GM18520 (cell line): Measurements from ENCODE around the gene SDK2.

Source experiments
- ATAC-seq: cut with Tn5 transposase; IDR thresholded peaks from one replicate; pipeline ENCODE4 v1.9.1; 2021; ENCODE audit not compliant: unreplicated experiment

Gene SDK2

GRCh38 chr17:73519011-73519410 is 125.2 kb downstream of the SDK2 start:
- no peak for ATAC-seq

DNA sequence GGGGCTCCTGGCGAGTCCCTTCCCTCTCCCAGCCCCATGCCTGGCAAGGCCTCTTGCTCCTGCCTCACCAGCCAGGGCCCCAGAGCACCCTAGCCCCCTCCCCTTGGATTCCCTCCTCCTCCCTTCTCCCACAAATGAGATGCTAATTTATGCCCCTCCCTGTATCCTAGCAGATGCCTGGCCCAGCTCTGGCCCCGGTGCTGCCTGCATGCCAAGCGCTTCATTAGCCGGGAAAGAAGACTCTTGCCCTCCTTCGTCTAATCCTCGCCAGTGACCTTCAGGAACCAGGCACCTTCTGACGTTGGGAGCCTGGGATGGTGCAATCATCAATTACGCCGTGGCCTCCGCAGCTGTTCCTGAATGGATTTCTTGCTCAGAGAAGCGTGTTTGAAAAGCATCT is 127.8 kb downstream of the SDK2 start:
- ATAC-seq: no peak

DNA sequence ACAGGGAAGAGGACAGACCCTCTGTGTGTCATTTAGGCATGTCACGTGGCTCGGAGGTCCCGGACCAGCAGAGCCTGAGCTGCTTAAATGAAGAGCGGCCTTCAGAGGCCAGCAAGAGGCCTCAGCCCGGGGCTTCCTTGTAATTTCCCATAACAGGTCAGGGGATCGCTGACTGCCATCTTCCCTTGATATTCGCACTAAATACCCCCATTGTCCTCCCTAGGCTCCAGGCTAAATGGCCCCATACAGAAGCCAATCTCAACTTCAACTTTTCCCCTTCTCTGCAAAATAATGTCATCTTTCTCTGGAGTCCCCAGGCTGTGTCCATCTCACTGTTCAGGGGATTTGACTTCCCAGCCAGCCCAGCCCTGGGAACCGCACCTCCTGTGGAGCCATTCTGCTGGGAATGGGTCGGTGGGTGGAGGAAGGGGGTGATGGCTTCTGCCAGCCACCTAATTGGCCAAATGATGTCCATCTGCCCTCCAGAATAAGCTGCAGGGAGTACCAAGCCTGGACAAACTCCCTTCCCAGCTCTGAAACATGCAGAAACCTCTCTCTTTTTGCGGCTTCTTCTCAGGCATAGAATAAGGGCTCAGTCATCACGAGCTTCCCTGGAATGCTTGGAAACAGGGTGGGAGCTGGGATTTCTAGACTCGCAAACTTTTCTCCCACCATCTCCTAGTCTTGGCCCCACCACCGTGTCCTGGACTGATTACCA is 129.9 kb downstream of the SDK2 start:
- no peak for ATAC-seq

GRCh38 chr17:73513426-73513825 is 130.8 kb downstream of the SDK2 start:
- ATAC-seq: no peak

- ATAC-seq: no peak
Observed at GRCh38 chr17:73511719-73512115, 132.5 kb downstream of the SDK2 start.

DNA sequence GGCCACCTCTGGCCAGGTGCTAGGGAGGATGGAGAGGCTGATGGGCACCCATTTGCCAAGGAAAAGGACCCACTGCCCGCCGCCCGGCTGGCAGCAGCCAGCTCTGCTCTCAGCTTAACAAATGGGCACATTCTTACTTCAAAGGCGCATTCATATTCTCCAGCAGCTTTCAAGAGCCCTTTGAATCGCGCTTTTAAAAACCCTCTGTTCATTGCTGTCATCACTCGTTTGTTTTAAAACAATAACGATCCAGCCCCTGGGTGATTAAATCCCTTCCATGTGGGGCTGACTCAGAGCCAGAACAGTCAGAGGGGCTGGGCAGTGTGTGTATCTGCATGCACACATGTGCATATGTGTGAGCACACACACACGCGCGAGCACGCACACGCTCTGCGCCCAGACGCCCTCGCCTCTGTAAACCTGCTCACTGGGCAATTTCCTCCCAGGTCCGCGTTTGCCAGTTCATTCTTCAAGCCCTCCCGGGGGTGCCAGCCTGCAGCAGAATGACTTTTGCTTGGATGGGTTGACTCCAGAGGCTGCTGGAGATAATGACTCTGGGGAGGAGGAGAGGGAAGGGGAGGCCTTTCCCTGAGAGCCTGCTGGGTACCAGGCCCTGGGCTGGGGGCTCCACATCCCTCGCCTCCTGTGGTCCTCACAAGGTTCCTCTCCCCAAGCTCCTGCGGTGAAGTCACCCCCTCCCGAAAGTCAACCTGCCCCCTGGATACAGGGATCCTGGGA is 133.1 kb downstream of the SDK2 start:
- ATAC-seq: no peak

- ATAC-seq: no peak
Observed at GRCh38 chr17:73508931-73509605, 135.2 kb downstream of the SDK2 start.

- ATAC-seq: no peak
Observed at GRCh38 chr17:73508057-73508930, 136.0 kb downstream of the SDK2 start.

GRCh38 chr17:73506470-73507435 is 137.5 kb downstream of the SDK2 start:
- ATAC-seq: no peak

DNA sequence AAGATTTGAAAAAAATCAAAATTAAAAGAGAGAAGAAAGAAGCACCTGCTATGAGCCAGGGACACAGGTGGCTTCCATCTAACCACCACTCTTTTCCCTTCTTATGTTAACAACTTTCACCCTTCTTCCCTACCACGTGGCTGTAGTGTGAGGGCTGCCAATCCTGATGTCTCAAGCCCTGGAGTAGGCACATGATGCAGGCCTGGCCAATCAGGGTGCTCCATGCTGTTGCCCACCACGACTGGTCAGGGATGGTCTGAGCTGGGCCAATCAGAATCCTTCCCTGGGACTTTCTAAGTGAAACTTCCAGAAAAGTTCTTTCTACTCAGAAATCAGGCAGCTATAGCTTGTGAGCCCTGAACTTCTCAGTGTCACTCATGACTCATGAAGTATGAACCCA is 140.7 kb downstream of the SDK2 start:
- no peak for ATAC-seq

DNA sequence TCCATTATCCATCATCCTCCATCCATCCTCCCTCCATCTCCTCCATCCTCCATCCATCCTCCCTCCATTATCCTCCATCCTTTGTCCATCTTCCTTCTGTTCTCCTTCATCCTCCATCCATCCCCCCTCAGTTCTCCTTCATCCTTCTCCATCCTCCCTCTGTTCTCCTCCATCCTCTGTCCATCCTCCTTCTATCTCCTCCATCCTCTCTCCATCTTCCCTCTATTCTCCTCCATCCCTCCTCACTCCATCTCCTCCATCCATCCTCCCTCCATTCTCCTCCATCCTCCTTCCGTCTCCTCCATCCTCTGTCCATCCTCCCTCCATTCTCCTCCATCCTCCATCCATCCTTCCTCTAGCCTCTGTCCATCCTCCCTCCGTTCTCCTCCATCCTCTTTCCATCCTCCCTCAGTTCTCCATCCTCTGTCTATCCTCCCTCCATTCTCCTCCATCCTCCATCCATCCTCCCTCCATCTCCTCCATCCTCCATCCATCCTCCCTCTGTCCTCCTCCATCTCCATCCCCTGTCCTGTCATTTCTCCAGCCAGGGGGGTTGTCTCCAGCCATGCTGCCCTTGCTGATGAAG is 143.7 kb downstream of the SDK2 start:
- ATAC-seq: no peak

DNA sequence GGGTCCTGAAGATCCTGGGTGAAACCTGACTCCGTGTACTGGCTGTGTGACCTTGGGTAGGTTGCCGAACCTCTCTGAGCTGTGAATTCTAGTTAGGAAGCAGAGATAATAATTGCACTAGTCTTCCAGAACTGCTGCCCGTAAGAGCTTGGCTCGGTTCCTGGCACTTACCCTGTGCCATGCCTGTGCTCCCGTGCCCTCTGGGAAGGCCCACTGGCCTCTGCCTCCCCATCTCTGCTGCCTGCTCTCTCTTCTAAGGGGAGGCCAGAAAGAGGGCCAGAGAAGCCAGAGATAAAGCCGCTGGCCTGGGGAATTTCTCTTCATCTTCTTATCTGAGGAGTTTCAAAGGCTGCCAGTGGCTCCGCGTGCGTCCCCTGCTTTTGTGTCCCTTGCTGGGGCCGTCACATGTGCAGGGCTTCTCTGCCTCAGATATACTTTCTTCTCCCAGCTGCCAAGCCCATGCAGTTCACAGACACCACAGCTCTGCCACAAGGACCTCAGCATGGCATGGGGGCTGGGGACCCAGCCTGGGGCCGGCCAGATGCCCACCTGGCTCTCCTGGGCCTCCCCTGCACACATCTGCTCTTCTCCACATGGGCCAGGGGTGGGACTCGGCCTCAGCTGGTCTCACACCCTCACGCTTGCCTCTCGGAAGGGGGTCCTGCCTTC is 145.2 kb downstream of the SDK2 start:
- no peak for ATAC-seq

DNA sequence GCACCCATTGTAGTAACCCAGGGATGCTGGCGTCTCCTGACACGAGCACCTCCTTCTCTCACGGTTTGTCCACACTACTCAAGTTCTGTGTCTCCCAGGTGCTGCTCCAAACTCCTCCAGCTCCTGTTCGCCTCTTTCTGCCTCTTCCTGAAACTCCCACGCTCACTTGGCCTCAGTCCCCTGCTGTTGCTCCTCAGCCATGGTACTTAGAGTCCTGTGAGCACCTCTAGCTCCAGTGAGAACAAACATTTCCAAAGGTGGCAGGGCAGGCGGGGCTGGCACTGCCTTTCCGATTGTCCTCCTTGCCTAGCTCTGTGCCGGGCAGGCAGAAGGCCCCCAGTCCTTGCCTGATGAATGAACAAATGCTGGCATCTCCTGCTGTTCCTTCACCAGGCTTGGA is 146.1 kb downstream of the SDK2 start:
- no peak for ATAC-seq

GRCh38 chr17:73497721-73498120 is 146.5 kb downstream of the SDK2 start:
- no peak for ATAC-seq

GRCh38 chr17:73496232-73496631 is 148.0 kb downstream of the SDK2 start:
- no peak for ATAC-seq

- no peak for ATAC-seq
Observed at GRCh38 chr17:73495641-73496040, 148.6 kb downstream of the SDK2 start.

- no peak for ATAC-seq
Observed at GRCh38 chr17:73494950-73495349, 149.3 kb downstream of the SDK2 start.

GRCh38 chr17:73493956-73494926 is 150.0 kb downstream of the SDK2 start:
- ATAC-seq: no peak
